T-helper 2 cell treated with Interferon-gamma antibody and Interleukin-4, amounts not matched to agents 5 μg/mL and 100 μg/mL, for 36 hours (primary cell): Measurements from ENCODE around the gene CENPU.
"Not testable (repeated sequence)": the region's sequence is repeated elsewhere in the genome, so short reads cannot be mapped to it uniquely, and the experiment has no call there.

Source experiments
- DNase-seq: peaks from one replicate; pipeline ENCODE4 v3.0.0; 2021; ENCODE audit warnings: low spot score
- H3K27ac Mint-ChIP-seq: one replicate; pipeline ENCODE4 v1.8.0; 2021; ENCODE audit warnings: mild to moderate bottlenecking, mixed read lengths
- H3K27me3 Mint-ChIP-seq: one replicate; pipeline ENCODE4 v1.8.0; 2021; ENCODE audit warnings: low read depth, mixed read lengths
- H3K36me3 Mint-ChIP-seq: one replicate; pipeline ENCODE4 v1.8.0; 2021; ENCODE audit warnings: low read depth, mixed read lengths
- H3K4me1 Mint-ChIP-seq: one replicate; pipeline ENCODE4 v1.8.0; 2021; ENCODE audit warnings: low read depth, mixed read lengths
- H3K4me3 Mint-ChIP-seq: one replicate; pipeline ENCODE4 v1.8.0; 2022; ENCODE audit warnings: mild to moderate bottlenecking, moderate library complexity, mixed read lengths
- H3K9me3 Mint-ChIP-seq: one replicate; pipeline ENCODE4 v1.8.0; 2021; ENCODE audit warnings: mixed read lengths

Gene CENPU

DNA sequence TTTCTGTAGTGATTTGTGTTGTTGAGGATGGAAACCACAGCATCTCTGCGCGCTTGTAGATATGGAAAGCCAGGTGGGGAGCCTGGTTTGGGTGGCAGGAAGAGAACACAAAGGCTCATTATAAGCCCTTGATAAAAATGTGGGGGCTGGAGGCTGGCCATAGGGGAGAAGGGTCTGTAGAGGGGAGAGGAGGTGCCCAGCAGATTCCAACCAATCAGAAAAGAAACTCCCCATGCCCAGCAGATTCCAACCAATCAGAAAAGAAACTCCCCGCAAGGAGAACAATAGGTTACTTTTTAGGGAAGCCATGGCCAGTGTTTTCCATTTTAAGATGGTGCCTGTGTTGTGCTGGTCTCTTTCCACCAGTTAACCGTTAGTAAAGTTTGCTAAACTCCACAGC is 9.8 kb upstream of the CENPU start:
- H3K27ac Mint-ChIP-seq, result no peak overlapping the region
- H3K9me3 Mint-ChIP-seq, result no peaks in the 10 kb centered on the region
- DNase-seq, result no peak
- no peaks in the 10 kb centered on the region for H3K27me3 Mint-ChIP-seq
- no peak overlapping the region for H3K4me3 Mint-ChIP-seq
- H3K4me1 Mint-ChIP-seq, result peaks cover 21% of the 10 kb centered on the region
- H3K36me3 Mint-ChIP-seq, result no peaks in the 10 kb centered on the region

DNA sequence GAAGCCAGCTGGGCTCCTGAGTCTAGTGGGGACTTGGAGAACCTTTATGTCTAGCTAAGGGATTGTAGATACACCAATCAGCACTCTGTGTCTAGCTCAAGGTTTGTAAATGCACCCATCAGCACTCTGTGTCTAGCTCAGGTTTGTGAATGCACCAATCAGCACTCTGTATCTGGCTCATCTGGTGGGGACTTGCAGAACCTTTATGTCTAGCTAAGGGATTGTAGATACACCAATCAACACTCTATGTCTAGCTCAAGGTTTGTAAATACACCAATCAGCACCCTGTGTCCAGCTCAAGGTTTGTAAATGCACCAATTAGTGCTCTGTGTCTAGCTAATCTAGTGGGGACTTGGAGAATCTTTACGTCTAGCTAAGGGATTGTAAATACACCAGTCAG is 7.8 kb upstream of the CENPU start:
- H3K4me3 Mint-ChIP-seq, H3K9me3 Mint-ChIP-seq, H3K27me3 Mint-ChIP-seq, H3K27ac Mint-ChIP-seq, DNase-seq, H3K36me3 Mint-ChIP-seq: not testable (repeated sequence)
- peaks cover 20% of the 10 kb centered on the region for H3K4me1 Mint-ChIP-seq

- no peaks in the 10 kb centered on the region for H3K36me3 Mint-ChIP-seq
- H3K4me1 Mint-ChIP-seq, result peaks cover 13% of the 10 kb centered on the region
- DNase-seq, result no peak
- H3K27me3 Mint-ChIP-seq, result no peaks in the 10 kb centered on the region
- H3K27ac Mint-ChIP-seq, result no peak overlapping the region
- H3K9me3 Mint-ChIP-seq, result no peaks in the 10 kb centered on the region
- H3K4me3 Mint-ChIP-seq, result no peak overlapping the region
Measured at GRCh38 chr4:184740980-184741391, 7.1 kb upstream of the CENPU start.

DNA sequence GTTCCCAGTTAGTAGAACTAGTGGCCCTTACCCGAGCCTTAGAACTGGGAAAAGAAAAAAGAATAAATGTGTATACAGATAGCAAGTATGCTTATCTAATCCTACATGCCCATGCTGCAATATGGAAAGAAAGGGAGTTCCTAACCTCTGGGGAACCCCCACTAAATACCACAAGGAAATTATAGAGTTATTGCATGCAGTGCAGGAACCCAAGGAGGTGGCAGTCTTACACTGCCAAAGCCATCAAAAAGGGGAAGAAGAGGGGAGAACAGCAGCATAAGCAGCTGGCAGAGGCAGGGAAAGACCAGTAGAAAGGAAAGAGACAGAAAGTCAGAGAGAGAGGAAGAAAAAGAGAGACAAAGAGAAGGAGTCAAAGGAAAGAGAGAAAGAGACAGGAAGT is 5.7 kb upstream of the CENPU start:
- H3K27me3 Mint-ChIP-seq, H3K9me3 Mint-ChIP-seq, H3K4me3 Mint-ChIP-seq, H3K36me3 Mint-ChIP-seq, DNase-seq: not testable (repeated sequence)
- Mint-ChIP-seq H3K4me1 (peaks cover 12% of the 10 kb centered on the region), H3K27ac (peak overlapping the region; percentile 3)

- Mint-ChIP-seq H3K27ac (peak overlapping the region; percentile 96), H3K36me3 (peaks cover 22% of the 10 kb centered on the region), H3K4me3 (peak overlapping the region; percentile 99), H3K9me3 (no peaks in the 10 kb centered on the region), H3K4me1 (peaks cover 35% of the 10 kb centered on the region), H3K27me3 (no peaks in the 10 kb centered on the region)
- no peak for DNase-seq
Measured at GRCh38 chr4:184734758-184735157, 862 bp upstream of the CENPU start.

DNA sequence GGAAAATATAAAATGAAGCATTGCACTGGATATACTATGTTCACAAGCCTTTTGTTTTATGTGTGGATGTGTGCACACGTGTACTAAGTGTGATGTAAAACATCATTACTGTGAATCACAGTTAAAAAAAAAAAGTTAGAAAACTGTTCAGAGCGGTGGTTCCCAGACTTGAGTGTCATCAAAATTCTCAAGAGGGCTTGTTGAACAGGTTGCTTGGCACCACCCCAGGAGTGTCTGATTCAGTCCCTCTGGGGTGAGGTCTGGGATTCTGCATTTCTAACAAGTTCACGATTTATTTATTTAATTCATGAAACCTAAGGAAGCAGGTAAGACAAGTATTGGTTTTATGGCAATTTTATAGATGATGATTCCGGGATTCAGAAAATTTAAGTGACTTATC is 1.8 kb downstream of the CENPU start:
- H3K36me3 Mint-ChIP-seq, result peaks cover 39% of the 10 kb centered on the region
- H3K27ac Mint-ChIP-seq, result peak overlapping the region; percentile 96
- no peak for DNase-seq
- peak overlapping the region; percentile 99 for H3K4me3 Mint-ChIP-seq
- no peaks in the 10 kb centered on the region for H3K27me3 Mint-ChIP-seq
- no peaks in the 10 kb centered on the region for H3K9me3 Mint-ChIP-seq
- H3K4me1 Mint-ChIP-seq, result peaks cover 43% of the 10 kb centered on the region

DNA sequence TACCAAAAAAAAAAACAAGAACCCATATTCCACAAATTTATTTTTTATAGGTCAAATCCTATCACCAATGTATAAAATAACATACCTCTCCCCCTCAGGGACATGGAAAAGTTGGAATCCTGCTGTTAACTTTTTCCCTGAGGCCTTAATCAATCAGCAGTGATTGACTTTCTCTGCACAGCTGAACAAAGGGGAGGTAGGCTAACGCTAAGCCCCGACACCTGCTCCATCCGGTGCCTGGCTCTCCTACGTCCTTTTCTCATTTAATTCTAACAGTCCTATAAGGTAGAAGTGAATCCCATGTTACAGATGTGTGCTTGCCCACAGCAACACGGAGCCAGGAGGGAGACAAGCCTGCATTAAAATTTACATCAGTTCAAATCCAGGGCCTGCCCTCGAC is 2.8 kb downstream of the CENPU start:
- Mint-ChIP-seq H3K27me3 (no peaks in the 10 kb centered on the region), H3K27ac (peak overlapping the region; percentile 21), H3K4me3 (peak overlapping the region; percentile 37), H3K9me3 (no peaks in the 10 kb centered on the region), H3K36me3 (peaks cover 46% of the 10 kb centered on the region), H3K4me1 (peaks cover 48% of the 10 kb centered on the region)
- DNase-seq, result no peak

- no peaks in the 10 kb centered on the region for H3K9me3 Mint-ChIP-seq
- H3K36me3 Mint-ChIP-seq, result peaks cover 50% of the 10 kb centered on the region
- H3K4me1 Mint-ChIP-seq, result peaks cover 49% of the 10 kb centered on the region
- H3K27me3 Mint-ChIP-seq, result no peaks in the 10 kb centered on the region
- no peak overlapping the region for H3K4me3 Mint-ChIP-seq
- no peak for DNase-seq
- H3K27ac Mint-ChIP-seq, result no peak overlapping the region
Measured at GRCh38 chr4:184729946-184730345, 4.0 kb downstream of the CENPU start.

GRCh38 chr4:184728858-184729257 is 5.0 kb downstream of the CENPU start:
- Mint-ChIP-seq H3K9me3 (no peaks in the 10 kb centered on the region), H3K27ac (no peak overlapping the region), H3K4me3 (no peak overlapping the region), H3K4me1 (peaks cover 46% of the 10 kb centered on the region), H3K36me3 (peaks cover 55% of the 10 kb centered on the region), H3K27me3 (no peaks in the 10 kb centered on the region)
- no peak for DNase-seq

DNA sequence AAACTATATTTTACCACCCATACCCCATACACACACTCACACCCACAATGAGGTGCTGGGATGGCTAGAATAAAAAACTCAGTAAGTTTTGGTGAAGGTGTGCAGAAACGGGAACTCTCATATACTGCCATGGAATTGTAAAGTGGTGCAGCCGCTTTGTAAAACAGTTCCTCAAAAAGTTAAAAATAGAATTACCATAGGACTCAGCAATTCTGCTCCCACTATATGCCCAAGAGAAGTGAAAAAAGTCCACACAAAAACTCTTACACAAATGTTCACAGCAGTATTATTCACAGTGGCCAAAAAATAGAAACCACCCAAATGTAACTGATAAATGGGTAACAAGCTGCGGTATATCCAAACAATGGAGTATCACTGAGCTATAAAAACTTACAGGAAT is 6.5 kb downstream of the CENPU start:
- Mint-ChIP-seq H3K9me3 (no peaks in the 10 kb centered on the region), H3K27ac (peak overlapping the region; percentile 16), H3K4me3 (no peak overlapping the region), H3K4me1 (peaks cover 48% of the 10 kb centered on the region), H3K36me3 (peaks cover 60% of the 10 kb centered on the region), H3K27me3 (no peaks in the 10 kb centered on the region)
- DNase-seq, result no peak

DNA sequence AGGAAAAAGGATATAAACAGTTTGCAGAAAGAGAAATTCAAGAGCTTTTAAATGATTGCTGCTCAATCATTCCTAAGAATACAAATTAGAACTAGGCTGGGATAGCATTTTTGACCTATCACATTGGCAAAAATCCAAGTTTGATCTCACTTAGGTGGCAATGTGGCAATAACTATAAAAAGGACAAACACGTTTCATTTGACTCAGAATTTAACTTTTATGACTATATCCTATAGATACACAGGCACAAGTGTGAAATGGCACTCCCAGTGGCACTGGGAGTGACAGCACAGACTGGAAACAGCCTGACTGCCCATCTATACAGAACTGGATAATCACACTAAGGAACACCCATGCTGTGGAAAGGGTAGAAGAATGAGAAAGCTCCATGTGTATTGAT is 11.1 kb downstream of the CENPU start:
- no peaks in the 10 kb centered on the region for H3K27me3 Mint-ChIP-seq
- H3K27ac Mint-ChIP-seq, result peak overlapping the region; percentile 47
- H3K36me3 Mint-ChIP-seq, result peaks cover 69% of the 10 kb centered on the region
- H3K4me3 Mint-ChIP-seq, result no peak overlapping the region
- H3K9me3 Mint-ChIP-seq, result peaks cover 4% of the 10 kb centered on the region
- DNase-seq, result no peak
- peaks cover 48% of the 10 kb centered on the region for H3K4me1 Mint-ChIP-seq

DNA sequence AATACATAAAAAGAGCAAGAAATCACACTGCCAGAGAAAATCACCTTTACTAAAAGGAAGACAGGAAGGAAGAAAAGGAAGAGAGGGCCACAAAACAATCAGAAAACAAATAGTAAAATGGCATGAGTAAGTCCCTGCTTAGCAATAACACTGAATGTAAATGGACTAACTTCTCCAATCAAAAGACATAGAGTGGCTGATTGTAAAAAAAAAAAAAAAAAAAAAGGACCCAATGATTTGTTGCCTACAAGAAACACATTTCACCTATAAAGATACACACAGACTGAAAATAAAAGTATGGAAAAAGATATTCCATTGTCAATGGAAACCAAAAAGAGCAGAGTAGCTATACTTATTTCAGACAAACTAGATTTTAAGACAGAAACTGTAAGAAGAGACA is 12.6 kb downstream of the CENPU start:
- Mint-ChIP-seq H3K27me3 (no peaks in the 10 kb centered on the region), H3K36me3 (peaks cover 66% of the 10 kb centered on the region), H3K4me1 (peaks cover 42% of the 10 kb centered on the region), H3K27ac (no peak overlapping the region), H3K4me3 (no peak overlapping the region), H3K9me3 (peaks cover 4% of the 10 kb centered on the region)
- no peak for DNase-seq

- Mint-ChIP-seq H3K4me1 (peaks cover 39% of the 10 kb centered on the region), H3K9me3 (peaks cover 4% of the 10 kb centered on the region), H3K27me3 (no peaks in the 10 kb centered on the region), H3K36me3 (peaks cover 68% of the 10 kb centered on the region), H3K4me3 (no peak overlapping the region), H3K27ac (no peak overlapping the region)
- DNase-seq, result no peak
Measured at GRCh38 chr4:184719407-184719806, 14.5 kb downstream of the CENPU start.

DNA sequence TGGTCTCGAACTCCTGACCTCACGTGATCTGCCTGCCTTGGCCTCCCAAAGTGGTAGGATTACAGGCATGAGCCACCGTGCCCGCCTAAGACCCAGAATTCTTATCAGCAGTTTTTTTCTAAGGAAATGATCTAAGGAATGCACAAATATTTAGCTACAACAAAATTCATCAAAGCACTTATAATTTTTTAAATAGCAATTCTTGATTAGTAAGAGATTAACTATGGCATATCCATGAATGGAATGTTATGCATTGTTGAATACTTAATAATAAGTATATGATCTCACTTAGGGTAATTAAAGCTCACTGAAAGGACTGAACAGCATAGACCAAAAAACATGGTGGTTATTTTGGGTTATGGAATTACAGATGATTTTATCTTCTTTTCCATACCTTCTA is 18.4 kb downstream of the CENPU start:
- Mint-ChIP-seq H3K27me3 (no peaks in the 10 kb centered on the region), H3K27ac (no peak overlapping the region), H3K4me3 (no peak overlapping the region), H3K4me1 (peaks cover 21% of the 10 kb centered on the region), H3K36me3 (peaks cover 63% of the 10 kb centered on the region), H3K9me3 (no peaks in the 10 kb centered on the region)
- DNase-seq, result no peak

GRCh38 chr4:184713887-184714286 is 20.0 kb downstream of the CENPU start:
- Mint-ChIP-seq H3K4me1 (peaks cover 14% of the 10 kb centered on the region), H3K4me3 (no peak overlapping the region), H3K36me3 (peaks cover 63% of the 10 kb centered on the region), H3K27ac (peak overlapping the region; percentile 47), H3K27me3 (no peaks in the 10 kb centered on the region), H3K9me3 (peaks cover under 1% of the 10 kb centered on the region)
- DNase-seq, result no peak
